K562 (cell line): ENCODE data around the gene PLSCR3. TPM values are rescaled to one million over a fixed set of nuclear protein-coding genes. Genes with fewer than 3 reads are reported as not detected.

Experiments used
- ATAC-seq: fragments of 200-7000 bp; cut with Tn5 transposase; 3 replicates; pipeline ENCODE4 v1.9.1; 2020; ENCODE audit warnings: moderate library complexity
- BruUV-seq: library from RNA; stranded (reverse); fragments of 400-500 nt; replicated peaks from 2 replicates; lab custom pipeline; 2021; lab: Mats Ljungman, UMichigan
- CTCF ChIA-PET: fragments of 300-600 bp; formaldehyde crosslinking; extraction: SDS; loops from one replicate; lab custom pipeline; 2021; ENCODE audit warnings: low intra/inter-chr PET ratio; lab: Yijun Ruan, JAX
- POLR2A ChIA-PET: fragments of 300-600, 350-650 bp; sonication (Branson Sonifier 250); formaldehyde crosslinking; extraction: SDS; loops from one replicate; lab custom pipeline; 2021; ENCODE audit warnings: antibody characterized with exemption, inconsistent platforms; lab: Yijun Ruan, JAX
- DNase-seq, 4 experiments: peaks; one replicate each; pipeline versions ENCODE4 v3.0.0 to v3.0.0-alpha.2; 2011 to 2018; ENCODE audit warnings: low spot score in 3 of 4, mixed read lengths in 3 of 4; ENCODE audit errors: extremely low read depth in 1 of 4
- FAIRE-seq: peaks from 2 replicates; lab custom pipeline; 2011; peaks lifted over from hg19 to GRCh38; lab: Jason Lieb, UNC
- H2AFZ ChIP-seq: 2 replicates; pipeline ENCODE4 v1.6.0; 2011; ENCODE audit warnings: low read depth, low read length, control low read depth, inconsistent platforms
- H3K27ac ChIP-seq: fragments of 200-600 bp; 3 replicates; pipeline ENCODE4 v1.8.0; 2011; ENCODE audit warnings: low read depth, mild to moderate bottlenecking, control low read depth, inconsistent platforms, low read length, moderate library complexity, mixed read lengths; ENCODE audit errors: extremely low read depth
- H3K27me3 ChIP-seq, 2 experiments: fragments of 300-600 bp in 1 of 2; 2 replicates in 1 of 2; 3 replicates in 1 of 2; pipeline versions ENCODE4 v1.6.0 to v1.8.0; 2011; ENCODE audit warnings: inconsistent platforms in 2 of 2, low read length in 2 of 2, mild to moderate bottlenecking in 1 of 2, mixed read lengths in 1 of 2, moderate library complexity in 1 of 2; ENCODE audit not compliant: control insufficient read depth in 2 of 2, insufficient read depth in 2 of 2
- H3K36me3 ChIP-seq: fragments of 300-600 bp; 3 replicates; pipeline ENCODE4 v1.8.0; 2011; ENCODE audit warnings: mild to moderate bottlenecking, low read length, inconsistent platforms; ENCODE audit not compliant: control insufficient read depth, insufficient read depth
- H3K4me1 ChIP-seq, 2 experiments: fragments of 200-600 bp in 1 of 2; replicated peaks in 1 of 2; 2 replicates in 1 of 2; 3 replicates in 1 of 2; pipeline versions ENCODE4 v1.5.1 to v1.8.0; 2011; ENCODE audit warnings: inconsistent platforms in 2 of 2, low read length in 2 of 2, mild to moderate bottlenecking in 1 of 2, mixed read lengths in 1 of 2, moderate library complexity in 1 of 2; ENCODE audit not compliant: control insufficient read depth in 2 of 2, insufficient read depth in 2 of 2
- H3K4me2 ChIP-seq: 2 replicates; pipeline ENCODE4 v1.6.1; 2011; ENCODE audit warnings: low read length, control low read depth, inconsistent platforms, mixed read lengths; ENCODE audit not compliant: insufficient read depth
- H3K4me3 ChIP-seq: fragments of 200-600 bp; sonication (generic), shearing (Covaris generic); 2 replicates; pipeline ENCODE4 v1.5.1; 2016; ENCODE audit warnings: control low read depth, inconsistent platforms
- H3K79me2 ChIP-seq: fragments of 200-600 bp; 3 replicates; pipeline ENCODE4 v1.8.0; 2011; ENCODE audit warnings: low read length, inconsistent platforms; ENCODE audit not compliant: control insufficient read depth, insufficient read depth
- H3K9ac ChIP-seq, 2 experiments: 2 replicates each; pipeline versions ENCODE4 v1.6.0 to v1.6.1; 2011; ENCODE audit warnings: low read depth in 2 of 2, low read length in 2 of 2, control low read depth in 1 of 2, inconsistent platforms in 1 of 2, mild to moderate bottlenecking in 1 of 2, mixed read lengths in 1 of 2; ENCODE audit not compliant: insufficient read depth in 1 of 2
- H3K9me1 ChIP-seq: one replicate; pipeline ENCODE4 v1.6.0; 2011; ENCODE audit warnings: inconsistent platforms, mild to moderate bottlenecking, low read length, moderate library complexity; ENCODE audit not compliant: control insufficient read depth, insufficient read depth
- H3K9me3 ChIP-seq: replicated peaks from 2 replicates; pipeline ENCODE4 v1.5.1; 2011; ENCODE audit warnings: low read depth, low read length, inconsistent platforms; ENCODE audit not compliant: control insufficient read depth, insufficient read depth
- H4K20me1 ChIP-seq: replicated peaks from 2 replicates; pipeline ENCODE4 v1.6.1; 2011; ENCODE audit warnings: low read length, inconsistent platforms, mixed read lengths; ENCODE audit not compliant: control insufficient read depth, insufficient read depth
- KDM5B ChIP-seq: fragments of 200-600 bp; sonication (generic); IDR thresholded peaks from 2 replicates; pipeline ENCODE4 v1.6.1; 2012; ENCODE audit warnings: low read depth, mild to moderate bottlenecking, moderate library complexity, low read length, control low read depth, inconsistent platforms; ENCODE audit not compliant: insufficient replicate concordance
- RNF2 ChIP-seq: sonication (generic); IDR thresholded peaks from 2 replicates; pipeline ENCODE4 v1.6.1; 2016
- XRCC3 ChIP-seq: fragments of 450-650 bp; IDR thresholded peaks from 2 replicates; pipeline ENCODE4 v1.6.1; 2017; ENCODE audit warnings: mild to moderate bottlenecking, moderate library complexity
- WGBS: fragments of 100-300 bp; shearing (Covaris generic); methylation state at CpG from one replicate; pipeline ENCODE4 v1.1.6; 2016; ENCODE audit warnings: low coverage, mixed read lengths; ENCODE audit not compliant: insufficient coverage; ENCODE audit errors: missing lambda C conversion rate; 5-methylcytosine and 5-hydroxymethylcytosine counted together
- in situ Hi-C: fragments of 300-500 bp; cut with MboI; formaldehyde crosslinking; loops from 4 replicates; pipeline ENCODE4 v1.15.0; 2018; ENCODE audit warnings: inconsistent platforms, mixed read lengths
- intact Hi-C: fragments of 100-400 bp; cut with micrococcal nuclease; formaldehyde crosslinking; loops from 2 replicates; pipeline ENCODE4 v1.14.2; 2022
- polyA plus RNA-seq, 8 experiments: library from polyadenylated mRNA; depleted of rRNA in 4 of 8; stranded (reverse) in 5 of 8; unstranded in 3 of 8; fragments of >200 nt; fragmentation: Nextera tagmentation in 2 of 8; fragmentation: Illumina TruSeq in 1 of 8; extraction: Ambion mirVana in 2 of 8; extraction: Trizol in 1 of 8; gene quantifications; 2 replicates each; pipeline versions ENCODE4 v1.2.1 to v1.2.3, GENCODE V29; 2011 to 2014; ENCODE audit warnings: inconsistent platforms in 1 of 8, missing spikeins in 1 of 8
- total RNA-seq, 7 experiments: library from RNA; depleted of rRNA in 6 of 7; stranded (reverse); fragments of >200 nt in 6 of 7; fragmentation: Illumina TruSeq in 2 of 7; extraction: Trizol in 2 of 7; gene quantifications; 2 replicates each; pipeline versions ENCODE4 v1.2.1 to v1.2.3, GENCODE V29; 2011 to 2021; ENCODE audit warnings: low replicate concordance in 1 of 7

The PLSCR3 gene
- total and polyA plus RNA-seq, 9 of the 15 experiments (the other 6 are each of a cell fraction or from before 2014, with no cell fraction given): 3.2 to 16.8 (median 4.5) TPM

DNA sequence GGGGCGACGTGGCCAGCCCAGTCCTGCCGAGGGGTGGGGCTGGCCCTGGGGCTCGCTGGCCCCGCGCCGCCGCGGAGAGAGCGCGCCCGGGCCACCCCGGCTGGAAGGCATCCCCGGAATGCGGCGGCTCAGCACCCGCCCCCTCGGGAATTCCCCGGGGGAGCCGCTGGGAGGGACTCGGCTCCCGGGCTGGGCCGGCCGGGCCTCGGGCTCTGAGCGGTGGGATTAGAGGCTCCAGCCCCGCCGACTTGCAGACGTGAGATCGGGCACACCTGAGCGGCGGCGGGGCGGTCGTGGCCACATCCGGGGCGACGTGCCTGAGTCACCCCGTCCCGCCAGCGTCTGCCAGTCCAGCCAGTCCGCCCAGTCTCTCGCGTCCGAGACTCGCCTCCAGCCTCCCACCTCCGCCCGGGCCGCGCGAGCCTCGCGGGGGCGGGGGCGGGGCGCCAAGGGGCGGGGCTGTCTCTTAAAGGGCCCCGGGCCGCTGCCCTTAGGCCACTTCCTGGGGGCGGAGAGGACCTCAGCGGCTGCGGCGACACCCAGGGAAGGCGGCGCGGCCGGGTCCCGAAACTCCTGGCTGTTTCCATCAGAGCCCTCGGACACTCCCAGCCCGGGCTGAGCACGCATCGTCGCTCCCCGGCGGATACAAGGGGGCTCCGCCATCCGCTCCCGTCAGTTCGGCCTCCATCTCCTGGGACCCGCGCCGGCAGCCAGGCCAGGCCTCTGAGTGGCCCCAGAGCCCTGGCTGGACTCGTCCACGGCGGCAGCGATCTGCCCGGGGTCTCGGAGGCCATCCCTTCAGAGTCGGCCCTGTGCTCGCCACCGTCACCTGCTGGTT is 42.4 kb downstream of the PLSCR3 start, which contains the start of gene KCTD11 (continued):
- 0 out of 2 replicates have a peak, but pooled peaks have one; percentile 23 for TF ChIP-seq RNF2

GRCh38 chr17:7348478-7349242 is 45.7 kb downstream of the PLSCR3 start:
- Histone ChIP-seq H3K9me3 (no peaks in the 10 kb centered on the region), H3K4me3 (no peak overlapping the region), H3K4me1 (peaks cover 3 to 64% of the 10 kb centered on the region in 2 experiments; a peak in 3 of 5 replicates), H3K36me3 (no peaks in the 10 kb centered on the region), H3K27ac (no peak overlapping the region), H3K9ac (peak overlapping the region in 1 of 2 experiments; percentile 55; a peak in 1 of 4 replicates), H4K20me1 (no peaks in the 10 kb centered on the region), H2AFZ (no peak overlapping the region), H3K9me1 (no peaks in the 10 kb centered on the region), H3K4me2 (no peak overlapping the region), H3K79me2 (peaks cover 8% of the 10 kb centered on the region), H3K27me3 (no peaks in the 10 kb centered on the region)
- no peak for DNase-seq
- intact Hi-C loops (no loop called here), in situ Hi-C loops (no loop called here)
- TF ChIP-seq XRCC3 (no peak), KDM5B (peak; percentile 8)
- no peak for ATAC-seq
- POLR2A ChIA-PET: interaction anchor here (0.6 to 4.6 kb wide), 3 partner anchors 12 to 139 kb away, joined by 3 to 15 read pairs (median 6); partner anchors contain the start of gene ACAP1
- CTCF ChIA-PET: interaction anchor here (0.6 kb wide), 2 partner anchors 76 to 166 kb away, joined by 3 to 9 read pairs; no protein-coding TSS in a partner anchor
- BruUV-seq: no TSS peak
- FAIRE-seq: no peak
- WGBS: 79% methylated on average over 12 of the region's 19 CpGs
